H1 (cell line): Measurements from ENCODE around the gene ACSL3.

Source experiments
- BRCA1 ChIP-seq: IDR thresholded peaks from 2 replicates; pipeline ENCODE4 v1.6.1; 2012; ENCODE audit warnings: low read depth, low read length, improper control_type of control experiment
- GABPA ChIP-seq: IDR thresholded peaks from 2 replicates; pipeline ENCODE4 v1.6.1; 2011; ENCODE audit warnings: mild to moderate bottlenecking, low read length, moderate library complexity, borderline replicate concordance; ENCODE audit not compliant: insufficient read depth
- KDM1A ChIP-seq: fragments of 200-600, 300-600 bp; sonication (generic); IDR thresholded peaks from 2 replicates; pipeline ENCODE4 v1.7.1; 2016; ENCODE audit warnings: mild to moderate bottlenecking, low read length, borderline replicate concordance
- POLR2AphosphoS5 ChIP-seq: IDR thresholded peaks from 2 replicates; pipeline ENCODE4 v1.6.1; 2011; ENCODE audit warnings: low read depth, low read length
- SUZ12 ChIP-seq: fragments of 200-600 bp; sonication (generic); IDR thresholded peaks from 2 replicates; pipeline ENCODE4 v1.6.1; 2012; ENCODE audit warnings: mild to moderate bottlenecking, inconsistent platforms, low read length, moderate library complexity, mixed read lengths
- TF ChIP-seq, protein P1 (sequence below), 3 experiments: IDR thresholded peaks; 1 replicate in 2 of 3; 2 replicates in 1 of 3; pipeline versions ENCODE4 v1.5.1 to v1.6.1; 2011; ENCODE audit warnings: low read length in 3 of 3, mild to moderate bottlenecking in 3 of 3, inconsistent platforms in 2 of 3, low read depth in 1 of 3, moderate library complexity in 1 of 3; ENCODE audit not compliant: insufficient read depth in 1 of 3; ENCODE audit errors: control extremely low read depth in 1 of 3
- TF ChIP-seq, protein P2 (sequence below): IDR thresholded peaks from 2 replicates; pipeline ENCODE4 v1.6.1; 2012; ENCODE audit warnings: inconsistent platforms

DNA sequence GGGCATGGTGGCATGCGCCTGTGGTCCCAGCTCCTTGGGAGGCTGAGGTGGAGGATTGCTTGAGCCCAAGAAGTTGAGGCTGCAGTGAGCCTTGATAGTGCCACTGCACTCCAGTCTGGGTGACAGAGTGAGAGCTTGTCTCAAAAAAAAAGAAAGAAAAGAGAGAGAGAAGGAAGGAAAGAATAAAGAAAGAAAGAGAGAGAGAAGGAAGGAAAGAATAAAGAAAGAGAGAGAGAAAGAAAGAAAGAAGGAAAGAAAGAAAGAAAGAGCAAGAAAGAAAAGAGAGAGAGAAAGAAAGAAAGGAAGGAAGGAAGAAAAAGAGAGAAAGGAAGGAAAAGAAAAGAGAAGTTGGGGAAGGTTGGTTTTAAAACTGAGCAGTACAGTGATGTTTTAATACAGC, 49.0 kb upstream of the ACSL3 start:
- TF ChIP-seq, protein P1, sequence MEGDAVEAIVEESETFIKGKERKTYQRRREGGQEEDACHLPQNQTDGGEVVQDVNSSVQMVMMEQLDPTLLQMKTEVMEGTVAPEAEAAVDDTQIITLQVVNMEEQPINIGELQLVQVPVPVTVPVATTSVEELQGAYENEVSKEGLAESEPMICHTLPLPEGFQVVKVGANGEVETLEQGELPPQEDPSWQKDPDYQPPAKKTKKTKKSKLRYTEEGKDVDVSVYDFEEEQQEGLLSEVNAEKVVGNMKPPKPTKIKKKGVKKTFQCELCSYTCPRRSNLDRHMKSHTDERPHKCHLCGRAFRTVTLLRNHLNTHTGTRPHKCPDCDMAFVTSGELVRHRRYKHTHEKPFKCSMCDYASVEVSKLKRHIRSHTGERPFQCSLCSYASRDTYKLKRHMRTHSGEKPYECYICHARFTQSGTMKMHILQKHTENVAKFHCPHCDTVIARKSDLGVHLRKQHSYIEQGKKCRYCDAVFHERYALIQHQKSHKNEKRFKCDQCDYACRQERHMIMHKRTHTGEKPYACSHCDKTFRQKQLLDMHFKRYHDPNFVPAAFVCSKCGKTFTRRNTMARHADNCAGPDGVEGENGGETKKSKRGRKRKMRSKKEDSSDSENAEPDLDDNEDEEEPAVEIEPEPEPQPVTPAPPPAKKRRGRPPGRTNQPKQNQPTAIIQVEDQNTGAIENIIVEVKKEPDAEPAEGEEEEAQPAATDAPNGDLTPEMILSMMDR (IDR thresholded peaks at IDR 0.05; ENCODE audit: control extremely low read depth in 1 of 3, insufficient read depth in 1 of 3, low read depth in 1 of 3, low read length in 3 of 3), result no peak
- TF ChIP-seq KDM1A, result no peak
- no peak for TF ChIP-seq GABPA
- no peak for TF ChIP-seq BRCA1
- TF ChIP-seq, protein P2, sequence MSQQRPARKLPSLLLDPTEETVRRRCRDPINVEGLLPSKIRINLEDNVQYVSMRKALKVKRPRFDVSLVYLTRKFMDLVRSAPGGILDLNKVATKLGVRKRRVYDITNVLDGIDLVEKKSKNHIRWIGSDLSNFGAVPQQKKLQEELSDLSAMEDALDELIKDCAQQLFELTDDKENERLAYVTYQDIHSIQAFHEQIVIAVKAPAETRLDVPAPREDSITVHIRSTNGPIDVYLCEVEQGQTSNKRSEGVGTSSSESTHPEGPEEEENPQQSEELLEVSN, result no peak
- no peak for TF ChIP-seq SUZ12
- no peak for TF ChIP-seq POLR2AphosphoS5
